Spleen (tissue), 11 donors: ENCODE measurements around the gene LRRC4B. TPM values are rescaled to one million over a fixed set of nuclear protein-coding genes. Genes with fewer than 3 reads are reported as not detected.

Experiments used
- DNase-seq: peaks from one replicate; pipeline ENCODE4 v3.0.0-alpha.2; 2020
- H3K27ac ChIP-seq, 8 donors: fragments of 200-600 bp; sonication (generic) in 7 of 8; 1 replicate in 4 of 8; 2 replicates in 4 of 8; pipeline versions ENCODE4 v1.5.0 to v1.8.0; 2016 to 2021; ENCODE audit warnings: inconsistent platforms in 4 of 8, mild to moderate bottlenecking in 4 of 8, moderate library complexity in 1 of 8
- H3K27me3 ChIP-seq, 7 donors: fragments of 200-600 bp; sonication (generic) in 6 of 7; replicated peaks in 1 of 7; 1 replicate in 4 of 7; 2 replicates in 3 of 7; pipeline versions ENCODE4 v1.5.0 to v1.8.0; 2016 to 2021; ENCODE audit warnings: inconsistent platforms in 3 of 7, mild to moderate bottlenecking in 1 of 7
- H3K36me3 ChIP-seq, 6 donors: fragments of 200-600 bp; sonication (generic) in 5 of 6; 1 replicate in 4 of 6; 2 replicates in 2 of 6; pipeline versions ENCODE4 v1.5.0 to v1.8.0; 2016 to 2021; ENCODE audit warnings: inconsistent platforms in 2 of 6
- H3K4me1 ChIP-seq, 6 donors: fragments of 200-600 bp; sonication (generic) in 5 of 6; 1 replicate in 3 of 6; 2 replicates in 3 of 6; pipeline versions ENCODE4 v1.5.0 to v1.8.0; 2016 to 2021; ENCODE audit warnings: inconsistent platforms in 3 of 6
- H3K4me3 ChIP-seq, 8 donors: fragments of 200-600 bp; sonication (generic) in 7 of 8; 1 replicate in 4 of 8; 2 replicates in 4 of 8; pipeline versions ENCODE4 v1.5.0 to v1.8.0; 2016 to 2021; ENCODE audit warnings: inconsistent platforms in 4 of 8, mild to moderate bottlenecking in 4 of 8, moderate library complexity in 2 of 8
- H3K9me3 ChIP-seq, 8 donors: fragments of 200-600 bp; sonication (generic) in 7 of 8; 1 replicate in 4 of 8; 2 replicates in 4 of 8; pipeline versions ENCODE4 v1.5.0 to v1.8.0; 2016 to 2021; ENCODE audit warnings: inconsistent platforms in 4 of 8
- CTCF ChIP-seq, 11 experiments: fragments of 200-600 bp in 7 of 11; fragments of 450-650 bp in 4 of 11; sonication (generic) in 4 of 11; IDR thresholded peaks in 8 of 11; conservative IDR thresholded peaks in 3 of 11; 1 replicate in 7 of 11; 2 replicates in 4 of 11; pipeline versions ENCODE4 v1.4.0 to v1.8.0; 2016 to 2021; ENCODE audit warnings: antibody characterized with exemption in 11 of 11, inconsistent platforms in 4 of 11, mild to moderate bottlenecking in 1 of 11
- POLR2A ChIP-seq, 3 donors: fragments of 450-650 bp; IDR thresholded peaks; one replicate each; pipeline ENCODE4 v1.5.1; 2017; ENCODE audit warnings: antibody characterized with exemption in 3 of 3, mild to moderate bottlenecking in 1 of 3
- POLR2AphosphoS5 ChIP-seq, 3 donors: sonication (generic); formaldehyde crosslinking; IDR thresholded peaks; one replicate each; pipeline ENCODE4 v1.5.1; 2017; ENCODE audit warnings: antibody characterized with exemption in 3 of 3
- WGBS, 5 donors: extraction: QIAGEN DNeasy Blood & Tissue Kit in 3 of 5; methylation state at CpG; one replicate each; pipeline versions ENCODE4 v1.1.5 to v1.1.7; 2013 to 2018; 5-methylcytosine and 5-hydroxymethylcytosine counted together
- intact Hi-C: fragments of 100-400 bp; cut with DNase I; formaldehyde crosslinking; loops from one replicate; pipeline ENCODE4 v1.15.0; 2023; ENCODE audit warnings: low total_unique reads
- polyA plus RNA-seq, 3 donors: library from polyadenylated mRNA; stranded (reverse); fragments of 200-250 nt; gene quantifications; one replicate each; pipeline ENCODE4 v1.2.1, GENCODE V29; 2013
- total RNA-seq, 7 donors: library from RNA; depleted of rRNA in 3 of 7; stranded (reverse); fragments of >200 nt in 3 of 7; fragmentation: NEBNext Ultra II Directional in 4 of 7; extraction: Animal tissue kit (Norgen Biotek cat#: 25700) in 4 of 7; gene quantifications; one replicate each; pipeline versions ENCODE4 v1.1.0 to v1.2.1, GENCODE V29; 2016 to 2021
- donor health status: healthy with polysubstance abuse.
- donor health status: DM: no; HTN: no; CAD: no; lungs with moderate emphysema.
- donor health status: DM: no; HTN: no; CAD: no.
- donor health status: Bipolar disorder and iron deficiency.
- donor health status: healthy.
- donor health status: DM: no; HTN: no; CAD: no.
- donor health status: DM: yes; HTN: yes; CAD: no.

Gene LRRC4B
- total and polyA plus RNA-seq, 10 donors = 0.20 to 2.3 (median 0.97) TPM

- Histone ChIP-seq H3K36me3 (no peaks in the 10 kb centered on the region), H3K9me3 (no peaks in the 10 kb centered on the region), H3K27me3 (peaks cover 0 to 1% (median 0%) of the 10 kb centered on the region in 7 donors), H3K4me3 (no peak overlapping the region), H3K4me1 (no peaks in the 10 kb centered on the region), H3K27ac (no peak overlapping the region)
- intact Hi-C loops = no loop called here
- 66 to 82% (median 77%) methylated on average over 18 of the region's 18 CpGs for WGBS, 5 donors
- no peak for DNase-seq
- TF ChIP-seq POLR2A (IDR thresholded peaks at IDR 0.05) = no peak
- TF ChIP-seq POLR2AphosphoS5 (IDR thresholded peaks at IDR 0.05) = no peak
- TF ChIP-seq CTCF (IDR thresholded peaks at IDR 0.05 in 8 of 11, conservative IDR thresholded peaks at IDR 0.05 in 3 of 11) = no peak
Observed at GRCh38 chr19:50467566-50467965, 100.7 kb downstream of the LRRC4B start.

Other genes starting within 250 kb of the LRRC4B start
- gene KCNC3, start 239.1 kb downstream of the LRRC4B start, total RNA-seq = 10 to 100 TPM in 2 of 7 donors, 1 to 10 TPM in 5; 2.6 to 20.8 (median 7.1) TPM
- 1 to 10 TPM in 1 of 3 donors, under 1 TPM in 2; 0.72 to 2.6 (median 0.74) TPM for gene KCNC3, start 239.1 kb downstream of the LRRC4B start, polyA plus RNA-seq
- gene NAPSA, start 202.8 kb downstream of the LRRC4B start, total RNA-seq = 1 to 10 TPM; 1.5 to 3.4 (median 2.3) TPM
- 1 to 10 TPM; 4.5 to 6.4 (median 5.0) TPM for gene NAPSA, start 202.8 kb downstream of the LRRC4B start, polyA plus RNA-seq
- 10 to 100 TPM; 59.9 to 96.0 (median 84.8) TPM for gene NR1H2, start 192.0 kb downstream of the LRRC4B start, total RNA-seq
- gene NR1H2, start 192.0 kb downstream of the LRRC4B start, polyA plus RNA-seq = 10 to 100 TPM; 53.1 to 75.5 (median 55.8) TPM
- 10 to 100 TPM; 26.5 to 39.9 (median 28.2) TPM for gene POLD1, start 184.1 kb downstream of the LRRC4B start, total RNA-seq
- 10 to 100 TPM; 50.9 to 66.6 (median 66.5) TPM for gene POLD1, start 184.1 kb downstream of the LRRC4B start, polyA plus RNA-seq
- gene SPIB, start 149.5 kb downstream of the LRRC4B start, total RNA-seq = 10 to 100 TPM; 22.1 to 76.6 (median 34.4) TPM
- gene SPIB, start 149.5 kb downstream of the LRRC4B start, polyA plus RNA-seq = 10 to 100 TPM; 55.5 to 90.5 (median 86.1) TPM
- 1 to 10 TPM in 1 of 7 donors, under 1 TPM in 4, not detected in 2; 0.28 to 1.5 (median 0.40) TPM for gene MYBPC2, start 135.5 kb downstream of the LRRC4B start, total RNA-seq
- 1 to 10 TPM in 1 of 3 donors, under 1 TPM in 2; 0.33 to 1.7 (median 0.45) TPM for gene MYBPC2, start 135.5 kb downstream of the LRRC4B start, polyA plus RNA-seq
- gene EMC10, start 91.9 kb downstream of the LRRC4B start, total RNA-seq = 10 to 100 TPM; 53.0 to 72.6 (median 62.5) TPM
- 10 to 100 TPM; 31.0 to 61.1 (median 50.5) TPM for gene EMC10, start 91.9 kb downstream of the LRRC4B start, polyA plus RNA-seq
- under 1 TPM in 1 of 7 donors, not detected in 6; 0.61 TPM for gene GARIN5A, start 91.6 kb downstream of the LRRC4B start, total RNA-seq
- gene GARIN5A, start 91.6 kb downstream of the LRRC4B start, polyA plus RNA-seq = 1 to 10 TPM in 1 of 3 donors, under 1 TPM in 2; 0.42 to 1.4 (median 0.48) TPM
- gene JOSD2, start 57.2 kb downstream of the LRRC4B start, total RNA-seq = 10 to 100 TPM; 21.4 to 32.1 (median 29.0) TPM
- gene JOSD2, start 57.2 kb downstream of the LRRC4B start, polyA plus RNA-seq = 10 to 100 TPM; 39.2 to 54.3 (median 42.4) TPM
- gene ASPDH, start 54.5 kb downstream of the LRRC4B start, total RNA-seq = not detected
- gene ASPDH, start 54.5 kb downstream of the LRRC4B start, polyA plus RNA-seq = not detected
- under 1 TPM in 3 of 7 donors, not detected in 4; 0.28 to 0.51 (median 0.32) TPM for gene SYT3, start 71.4 kb upstream of the LRRC4B start, total RNA-seq
- gene SYT3, start 71.4 kb upstream of the LRRC4B start, polyA plus RNA-seq = under 1 TPM; 0.02 to 0.20 (median 0.06) TPM
- not detected for gene C19orf81, start 81.0 kb upstream of the LRRC4B start, total RNA-seq
- not detected for gene C19orf81, start 81.0 kb upstream of the LRRC4B start, polyA plus RNA-seq
- gene SHANK1, start 151.4 kb upstream of the LRRC4B start, total RNA-seq = 1 to 10 TPM in 2 of 7 donors, under 1 TPM in 4, not detected in 1; 0.14 to 1.8 (median 0.61) TPM
- gene SHANK1, start 151.4 kb upstream of the LRRC4B start, polyA plus RNA-seq = under 1 TPM in 2 of 3 donors, not detected in 1; 0.07 to 0.32 TPM
- gene CLEC11A, start 154.9 kb upstream of the LRRC4B start, total RNA-seq = 10 to 100 TPM in 1 of 7 donors, 1 to 10 TPM in 6; 6.2 to 10.7 (median 9.0) TPM
- 1 to 10 TPM; 8.7 to 9.0 (median 8.9) TPM for gene CLEC11A, start 154.9 kb upstream of the LRRC4B start, polyA plus RNA-seq
- not detected for gene GPR32, start 202.0 kb upstream of the LRRC4B start, total RNA-seq
- gene GPR32, start 202.0 kb upstream of the LRRC4B start, polyA plus RNA-seq = not detected
- gene ACP4, start 222.0 kb upstream of the LRRC4B start, total RNA-seq = not detected
- not detected for gene ACP4, start 222.0 kb upstream of the LRRC4B start, polyA plus RNA-seq